HepG2 (cell line): ENCODE data around the gene TBC1D10B. TPM values are rescaled to one million over a fixed set of nuclear protein-coding genes. Genes with fewer than 3 reads are reported as not detected.

Experiments used
- CREB1 ChIP-seq, 2 experiments: fragments of 450-650 bp in 1 of 2; IDR thresholded peaks; 2 replicates each; pipeline ENCODE4 v1.6.1; 2016 to 2017; ENCODE audit warnings: control low read depth in 1 of 2, mild to moderate bottlenecking in 1 of 2, missing compliant biosample characterization in 1 of 2, missing genetic modification characterization in 1 of 2
- ERF ChIP-seq: IDR thresholded peaks from 2 replicates; pipeline ENCODE4 v1.6.1; 2018; ENCODE audit warnings: missing biosample characterization, missing genetic modification reagents
- ETS1 ChIP-seq: sonication (generic); formaldehyde crosslinking; IDR thresholded peaks from 2 replicates; pipeline ENCODE4 v1.4.0; 2020; ENCODE audit warnings: missing genetic modification reagents
- ISL2 ChIP-seq: sonication (generic); formaldehyde crosslinking; IDR thresholded peaks from 2 replicates; pipeline ENCODE4 v1.5.0; 2020; ENCODE audit warnings: missing genetic modification reagents
- KAT2B ChIP-seq: fragments of 150-350 bp; IDR thresholded peaks from 2 replicates; pipeline ENCODE4 v1.6.1; 2014; ENCODE audit warnings: low read depth, low read length, borderline replicate concordance
- KAT8 ChIP-seq: IDR thresholded peaks from 2 replicates; pipeline ENCODE4 v1.6.1; 2016; ENCODE audit warnings: missing genetic modification reagents, missing compliant biosample characterization
- MBD4 ChIP-seq: IDR thresholded peaks from 2 replicates; pipeline ENCODE4 v1.6.1; 2012; ENCODE audit warnings: low read length, inconsistent platforms, borderline replicate concordance
- MLXIP ChIP-seq: sonication (generic); formaldehyde crosslinking; IDR thresholded peaks from 2 replicates; pipeline ENCODE4 v1.9.0; 2021; ENCODE audit warnings: missing genetic modification reagents, borderline replicate concordance
- MTA1 ChIP-seq: sonication (generic); formaldehyde crosslinking; IDR thresholded peaks from 2 replicates; pipeline ENCODE4 v1.4.0; 2020; ENCODE audit warnings: missing genetic modification reagents, mild to moderate bottlenecking, borderline replicate concordance
- PPARG ChIP-seq: conservative IDR thresholded peaks from 2 replicates; pipeline ENCODE4 v1.6.1; 2016; ENCODE audit warnings: missing biosample characterization, missing genetic modification reagents
- RFXAP ChIP-seq: sonication (generic); formaldehyde crosslinking; IDR thresholded peaks from 2 replicates; pipeline ENCODE4 v1.4.0; 2020; ENCODE audit warnings: missing genetic modification reagents, borderline replicate concordance
- SAP130 ChIP-seq: IDR thresholded peaks from 2 replicates; pipeline ENCODE4 v1.6.1; 2016; ENCODE audit warnings: low read depth
- SIX4 ChIP-seq: sonication (generic); formaldehyde crosslinking; IDR thresholded peaks from 2 replicates; pipeline ENCODE4 v1.4.0; 2020; ENCODE audit warnings: missing genetic modification reagents
- SNRNP70 ChIP-seq: fragments of 200-400 bp; formaldehyde crosslinking; IDR thresholded peaks from 2 replicates; pipeline ENCODE4 v1.6.1; 2017; ENCODE audit warnings: mild to moderate bottlenecking, low read depth, low read length, moderate library complexity
- SRSF9 ChIP-seq: fragments of 200-400 bp; formaldehyde crosslinking; IDR thresholded peaks from 2 replicates; pipeline ENCODE4 v1.6.1; 2018; ENCODE audit warnings: borderline replicate concordance, mild to moderate bottlenecking, low read depth, low read length; ENCODE audit not compliant: insufficient read depth, poor library complexity, severe bottlenecking
- THAP11 ChIP-seq: IDR thresholded peaks from 2 replicates; pipeline ENCODE4 v1.6.1; 2016; ENCODE audit warnings: missing biosample characterization, missing genetic modification reagents
- WIZ ChIP-seq: sonication (generic); formaldehyde crosslinking; IDR thresholded peaks from 2 replicates; pipeline ENCODE4 v1.5.1; 2020; ENCODE audit warnings: mild to moderate bottlenecking, missing genetic modification reagents
- ZNF30 ChIP-seq: sonication (generic); formaldehyde crosslinking; IDR thresholded peaks from 2 replicates; pipeline ENCODE4 v1.5.0; 2020; ENCODE audit warnings: mild to moderate bottlenecking, missing genetic modification reagents
- ZNF354B ChIP-seq: sonication (generic); formaldehyde crosslinking; IDR thresholded peaks from 2 replicates; pipeline ENCODE4 v1.8.0; 2022; ENCODE audit warnings: mild to moderate bottlenecking, missing genetic modification reagents
- ZNF44 ChIP-seq: sonication (generic); formaldehyde crosslinking; IDR thresholded peaks from 2 replicates; pipeline ENCODE4 v1.5.1; 2020; ENCODE audit warnings: mild to moderate bottlenecking, missing genetic modification reagents
- ZNF691 ChIP-seq: sonication (generic); formaldehyde crosslinking; IDR thresholded peaks from 2 replicates; pipeline ENCODE4 v1.4.0; 2020; ENCODE audit warnings: missing genetic modification reagents, low read depth, mild to moderate bottlenecking, borderline replicate concordance
- ZNF704 ChIP-seq: sonication (generic); formaldehyde crosslinking; IDR thresholded peaks from 2 replicates; pipeline ENCODE4 v1.8.1; 2023; ENCODE audit warnings: mild to moderate bottlenecking, inconsistent platforms, moderate library complexity, missing genetic modification reagents, borderline replicate concordance
- ZNF75D ChIP-seq: sonication (generic); formaldehyde crosslinking; IDR thresholded peaks from 2 replicates; pipeline ENCODE4 v1.8.1; 2023; ENCODE audit warnings: missing genetic modification reagents, mild to moderate bottlenecking, borderline replicate concordance
- polyA plus RNA-seq, 8 experiments: library from polyadenylated mRNA; depleted of rRNA in 3 of 8; stranded (reverse) in 7 of 8; unstranded in 1 of 8; fragments of >200 nt; fragmentation: Illumina TruSeq in 4 of 8; extraction: Trizol in 4 of 8; gene quantifications; 2 replicates each; pipeline versions ENCODE4 v1.2.1 to v1.2.3, GENCODE V29; 2011 to 2016; ENCODE audit warnings: low read depth in 4 of 8, missing spikeins in 1 of 8, mixed read lengths in 1 of 8; ENCODE audit not compliant: insufficient read depth in 1 of 8
- total RNA-seq, 5 experiments: library from RNA; depleted of rRNA; stranded (reverse); fragments of >200 nt; fragmentation: Illumina TruSeq; extraction: Trizol; gene quantifications; 2 replicates each; pipeline ENCODE4 v1.2.3, GENCODE V29; 2016; ENCODE audit warnings: low read depth in 1 of 5

Gene TBC1D10B
- total and polyA plus RNA-seq, 2 of the 13 experiments (the other 11 are each of a cell fraction or from before 2014, with no cell fraction given), result 15.7 to 24.8 TPM

GRCh38 chr16:30335598-30336474 is 34.5 kb downstream of the TBC1D10B start (continued):
- TF ChIP-seq SNRNP70, result no peak
- TF ChIP-seq KAT2B, result no peak
- TF ChIP-seq PPARG (CRISPR knock-in tag), result peak; percentile 50
- TF ChIP-seq SRSF9, result no peak
- no peak for TF ChIP-seq ZNF30 (CRISPR knock-in tag)
- no peak for TF ChIP-seq SIX4 (CRISPR knock-in tag)
- TF ChIP-seq CREB1 (IDR thresholded peaks at IDR 0.05), result no peak
- peak; percentile 55; the same call in 1 of the 2 replicates for TF ChIP-seq CREB1 (CRISPR knock-in tag; IDR thresholded peaks at IDR 0.05)
- 0 out of 2 replicates have a peak, but pooled peaks have one; percentile 30 for TF ChIP-seq ZNF75D (CRISPR knock-in tag)
- no peak for TF ChIP-seq MLXIP (CRISPR knock-in tag)
- peak; percentile 95 for TF ChIP-seq SAP130 (CRISPR knock-in tag)
- no peak for TF ChIP-seq ZNF691
- TF ChIP-seq ETS1 (CRISPR knock-in tag), result no peak
- no peak for TF ChIP-seq RFXAP (CRISPR knock-in tag)
- TF ChIP-seq ZNF354B, result no peak
- TF ChIP-seq MTA1 (CRISPR knock-in tag), result no peak
- TF ChIP-seq ZNF704 (CRISPR knock-in tag), result no peak
- TF ChIP-seq ISL2 (CRISPR knock-in tag), result peak; percentile 64
- no peak; the same call in 1 of the 2 replicates for TF ChIP-seq THAP11 (CRISPR knock-in tag)
- peak; percentile 50 for TF ChIP-seq KAT8 (CRISPR knock-in tag)
- TF ChIP-seq ZNF44 (CRISPR knock-in tag), result no peak; the same call in 1 of the 2 replicates
- peak; percentile 56; the same call in 1 of the 2 replicates for TF ChIP-seq ERF
- no peak for TF ChIP-seq WIZ
- TF ChIP-seq MBD4, result no peak
